Central memory CD4-positive, alpha-beta T cell (primary cell): ENCODE measurements around the gene SLC7A7.
A peak's percentile ranks its signal among the peaks of the same experiment; 100 is the strongest.
"Not testable (repeated sequence)": the region's sequence is repeated elsewhere in the genome, so short reads cannot be mapped to it uniquely, and the experiment has no call there.

Experiments used
- DNase-seq: peaks from one replicate; pipeline ENCODE4 v3.0.0; 2022

SLC7A7 gene

GRCh38 chr14:22843123-22843925 lies 28.1 kb upstream of the SLC7A7 start:
- no peak for DNase-seq

- DNase-seq, result no peak
Measured at GRCh38 chr14:22842211-22843122, 27.2 kb upstream of the SLC7A7 start.

GRCh38 chr14:22841769-22842168 lies 26.5 kb upstream of the SLC7A7 start:
- no peak for DNase-seq

- no peak for DNase-seq
Measured at GRCh38 chr14:22841311-22841710, 26.1 kb upstream of the SLC7A7 start.

GRCh38 chr14:22839159-22839779 lies 24.0 kb upstream of the SLC7A7 start:
- DNase-seq, result no peak

GRCh38 chr14:22838631-22839041 lies 23.4 kb upstream of the SLC7A7 start:
- no peak for DNase-seq

- no peak for DNase-seq
Measured at GRCh38 chr14:22837750-22838538, 22.7 kb upstream of the SLC7A7 start.

- no peak for DNase-seq
Measured at GRCh38 chr14:22837114-22837749, 22.0 kb upstream of the SLC7A7 start.

- DNase-seq, result no peak
Measured at GRCh38 chr14:22836301-22837113, 21.3 kb upstream of the SLC7A7 start, which contains the start of gene MMP14. Gene MMP14 (plus strand): TSS chr14:22836585. CDS start chr14:22836818, 233 bp downstream.

- DNase-seq, result no peak
Measured at GRCh38 chr14:22835505-22835904, 20.3 kb upstream of the SLC7A7 start.

- DNase-seq, result no peak
Measured at GRCh38 chr14:22830443-22831010, 15.3 kb upstream of the SLC7A7 start.

GRCh38 chr14:22829661-22830442 lies 14.6 kb upstream of the SLC7A7 start, which contains the start of gene MRPL52:
Gene MRPL52 (plus strand): TSS chr14:22829887. CDS start chr14:22829913, 26 bp downstream.
- peak; percentile 87 for DNase-seq

GRCh38 chr14:22829076-22829660 lies 13.9 kb upstream of the SLC7A7 start:
- not testable (repeated sequence) for DNase-seq

GRCh38 chr14:22824711-22825359 lies 9.6 kb upstream of the SLC7A7 start:
- no peak for DNase-seq

- DNase-seq, result peak; percentile 56
Measured at GRCh38 chr14:22822571-22823098, 7.4 kb upstream of the SLC7A7 start.

GRCh38 chr14:22822016-22822570 lies 6.9 kb upstream of the SLC7A7 start:
- no peak for DNase-seq

- DNase-seq, result no peak
Measured at GRCh38 chr14:22821193-22822015, 6.2 kb upstream of the SLC7A7 start.
